HEK293 (cell line): Measurements from ENCODE around the gene RPL7A.
"Not testable (repeated sequence)": the region's sequence is repeated elsewhere in the genome, so short reads cannot be mapped to it uniquely, and the experiment has no call there.

ENCODE experiments used
- CTCF ChIA-PET: fragments of 350-600 bp; formaldehyde crosslinking; extraction: SDS; loops from one replicate; lab custom pipeline; 2021; ENCODE audit warnings: antibody characterized with exemption; lab: Yijun Ruan, JAX
- POLR2A ChIA-PET: fragments of 300-600 bp; formaldehyde crosslinking; extraction: SDS; loops from one replicate; lab custom pipeline; 2020; ENCODE audit warnings: antibody characterized with exemption, inconsistent platforms; lab: Yijun Ruan, JAX
- H3K27ac ChIP-seq: fragments of 200-500 bp; sonication (Bioruptor generic); 2 replicates; pipeline ENCODE4 v1.5.1; 2014; ENCODE audit warnings: low read depth, low read length, control low read depth, inconsistent platforms; ENCODE audit errors: extremely low read depth
- H3K36me3 ChIP-seq, 2 experiments: fragments of 200-500 bp in 1 of 2; sonication (Bioruptor generic) in 1 of 2; 1 replicate in 1 of 2; 2 replicates in 1 of 2; pipeline ENCODE4 v1.5.1; 2014 to 2017; ENCODE audit warnings: inconsistent platforms in 2 of 2, low read length in 2 of 2; ENCODE audit not compliant: control insufficient read depth in 2 of 2, insufficient read depth in 1 of 2
- H3K4me1 ChIP-seq: fragments of 200-500 bp; sonication (Bioruptor generic); 2 replicates; pipeline ENCODE4 v1.5.1; 2014; ENCODE audit warnings: mild to moderate bottlenecking, low read length, inconsistent platforms; ENCODE audit not compliant: control insufficient read depth, insufficient read depth
- H3K4me3 ChIP-seq: 2 replicates; pipeline ENCODE4 v1.5.1; 2011; ENCODE audit warnings: low read depth, mild to moderate bottlenecking, control low read depth, low read length, moderate library complexity
- H3K9me3 ChIP-seq: fragments of 200-500 bp; sonication (Bioruptor generic); 2 replicates; pipeline ENCODE4 v1.5.1; 2014; ENCODE audit warnings: low read depth, low read length, inconsistent platforms; ENCODE audit not compliant: control insufficient read depth, insufficient read depth
- BCL11A ChIP-seq: fragments of 450-650 bp; formaldehyde crosslinking; IDR thresholded peaks from 2 replicates; pipeline ENCODE4 v1.5.1; 2016; ENCODE audit warnings: low read depth, missing biosample characterization, missing genetic modification characterization
- EGR2 ChIP-seq: fragments of 450-650 bp; formaldehyde crosslinking; IDR thresholded peaks from 2 replicates; pipeline ENCODE4 v1.5.1; 2016; ENCODE audit warnings: low read depth, missing biosample characterization, missing genetic modification characterization
- GLI2 ChIP-seq: fragments of 450-650 bp; formaldehyde crosslinking; IDR thresholded peaks from 2 replicates; pipeline ENCODE4; 2017; ENCODE audit warnings: missing biosample characterization, missing genetic modification characterization, low read depth, borderline replicate concordance
- KLF10 ChIP-seq: fragments of 450-650 bp; IDR thresholded peaks from 2 replicates; pipeline ENCODE4 v1.5.1; 2018; ENCODE audit warnings: missing biosample characterization, mild to moderate bottlenecking, missing genetic modification characterization
- KLF16 ChIP-seq: fragments of 450-650 bp; formaldehyde crosslinking; IDR thresholded peaks from 2 replicates; pipeline ENCODE4 v1.5.1; 2017; ENCODE audit warnings: missing biosample characterization, missing genetic modification characterization
- PRDM6 ChIP-seq: fragments of 450-650 bp; formaldehyde crosslinking; IDR thresholded peaks from 2 replicates; pipeline ENCODE4 v1.5.1; 2017; ENCODE audit warnings: missing biosample characterization, missing genetic modification characterization
- SP2 ChIP-seq: fragments of 450-650 bp; formaldehyde crosslinking; IDR thresholded peaks from 2 replicates; pipeline ENCODE4 v1.5.1; 2016; ENCODE audit warnings: missing biosample characterization, missing genetic modification characterization
- ZBTB17 ChIP-seq: fragments of 450-650 bp; formaldehyde crosslinking; IDR thresholded peaks from 2 replicates; pipeline ENCODE4 v1.5.1; 2016; ENCODE audit warnings: missing biosample characterization, missing genetic modification characterization
- ZBTB20 ChIP-seq: fragments of 450-650 bp; formaldehyde crosslinking; IDR thresholded peaks from 2 replicates; pipeline ENCODE4 v1.5.1; 2016; ENCODE audit warnings: missing biosample characterization, missing genetic modification characterization
- ZBTB7A ChIP-seq: fragments of 450-650 bp; formaldehyde crosslinking; IDR thresholded peaks from 2 replicates; pipeline ENCODE4 v1.5.1; 2016; ENCODE audit warnings: low read depth, missing biosample characterization, missing genetic modification characterization
- ZFHX2 ChIP-seq: fragments of 450-650 bp; formaldehyde crosslinking; conservative IDR thresholded peaks from 2 replicates; pipeline ENCODE4 v1.5.1; 2016; ENCODE audit warnings: missing biosample characterization, missing genetic modification characterization
- ZNF114 ChIP-seq: fragments of 450-650 bp; formaldehyde crosslinking; IDR thresholded peaks from 2 replicates; pipeline ENCODE4 v1.5.0; 2017; ENCODE audit warnings: missing biosample characterization, missing genetic modification characterization
- ZNF366 ChIP-seq: fragments of 450-650 bp; formaldehyde crosslinking; conservative IDR thresholded peaks from 2 replicates; pipeline ENCODE4 v1.5.1; 2016; ENCODE audit warnings: missing biosample characterization, missing genetic modification characterization
- ZNF449 ChIP-seq: fragments of 450-650 bp; formaldehyde crosslinking; IDR thresholded peaks from 2 replicates; pipeline ENCODE4 v1.5.1; 2017; ENCODE audit warnings: missing biosample characterization, mild to moderate bottlenecking, missing genetic modification characterization, moderate library complexity
- ZNF664 ChIP-seq: fragments of 450-650 bp; formaldehyde crosslinking; IDR thresholded peaks from 2 replicates; pipeline ENCODE4 v1.5.1; 2016; ENCODE audit warnings: missing biosample characterization, missing genetic modification characterization
- ZNF837 ChIP-seq: fragments of 450-650 bp; formaldehyde crosslinking; IDR thresholded peaks from 2 replicates; pipeline ENCODE4 v1.5.1; 2016; ENCODE audit warnings: missing biosample characterization, missing genetic modification characterization
- ZSCAN23 ChIP-seq: fragments of 450-650 bp; formaldehyde crosslinking; IDR thresholded peaks from 2 replicates; pipeline ENCODE4 v1.5.1; 2016; ENCODE audit warnings: missing biosample characterization, missing genetic modification characterization

The RPL7A gene

GRCh38 chr9:133390713-133391112 lies 42.7 kb downstream of the RPL7A start (continued):
- TF ChIP-seq ZNF114 (tag by site-specific recombination) (no peak), ZNF449 (no peak), BCL11A (tag by site-specific recombination) (no peak), ZSCAN23 (no peak), ZNF664 (tag by site-specific recombination) (no peak), ZNF837 (no peak), KLF16 (tag by site-specific recombination) (no peak), PRDM6 (tag by site-specific recombination) (no peak)

- H3K9me3 ChIP-seq, H3K4me3 ChIP-seq, H3K36me3 ChIP-seq, H3K4me1 ChIP-seq, CTCF ChIA-PET, H3K27ac ChIP-seq, POLR2A ChIA-PET: not testable (repeated sequence)
Observed at GRCh38 chr9:133391449-133391848, 43.4 kb downstream of the RPL7A start.

GRCh38 chr9:133392308-133392707 lies 44.3 kb downstream of the RPL7A start:
- H3K4me1 ChIP-seq, H3K4me3 ChIP-seq, H3K9me3 ChIP-seq, H3K36me3 ChIP-seq, H3K27ac ChIP-seq: not testable (repeated sequence)
- TF ChIP-seq ZBTB17 (peak; percentile 49), ZFHX2 (tag by site-specific recombination) (peak; percentile 94), ZNF366 (peak; percentile 96), EGR2 (tag by site-specific recombination) (peak; percentile 97)
- TF ChIP-seq, all 188 proteins: peak for 4; not testable (repeated sequence) for 184
- CTCF ChIA-PET, result interaction anchor here (0.7 kb wide), 1 partner anchor 154 kb away, joined by 5 read pairs; no protein-coding TSS in a partner anchor
- POLR2A ChIA-PET, result not testable (repeated sequence)

- Histone ChIP-seq H3K4me3 (no peak overlapping the region), H3K36me3 (no peaks in the 10 kb centered on the region), H3K27ac (no peak overlapping the region), H3K9me3 (no peaks in the 10 kb centered on the region), H3K4me1 (no peaks in the 10 kb centered on the region)
- CTCF ChIA-PET, result interaction anchor here (0.7 to 1.0 kb wide), 2 partner anchors 10 to 11 kb away, joined by 3 read pairs; no protein-coding TSS in a partner anchor
- POLR2A ChIA-PET, result interaction anchor here (2.6 kb wide), 1 partner anchor 15 kb away, joined by 9 read pairs; no protein-coding TSS in a partner anchor
- TF ChIP-seq ZNF366, result peak; percentile 78
- peak; percentile 97 for TF ChIP-seq ZFHX2 (tag by site-specific recombination)
- 0 out of 2 replicates have a peak, but pooled peaks have one; percentile 5 for TF ChIP-seq SP2 (tag by site-specific recombination)
- TF ChIP-seq ZBTB7A (tag by site-specific recombination), result no peak
- TF ChIP-seq ZBTB20 (tag by site-specific recombination), result no peak
- peak; percentile 97 for TF ChIP-seq EGR2 (tag by site-specific recombination)
- no peak for TF ChIP-seq GLI2
- TF ChIP-seq KLF10 (tag by site-specific recombination), result no peak
- TF ChIP-seq, all 188 proteins: peak for 4
Observed at GRCh38 chr9:133393399-133393798, 45.4 kb downstream of the RPL7A start.
